ENCODE data around the gene ADAM12.

Gene ADAM12

GRCh38 chr10:126342680-126343079 lies 45.6 kb downstream of the ADAM12 start:
- H4K20me1 ChIP-seq (ENCODE audit: insufficient read depth, low read length): no peaks in the 10 kb centered on the region
- DNase-seq: no peak
- TF ChIP-seq EZH2 (optimal IDR thresholded peaks at IDR 0.05; ENCODE audit: low read depth, low read length) (no peak), CTCF (IDR thresholded peaks at IDR 0.05; ENCODE audit: low read length) (no peak)
- no peak overlapping the region for H3K4me2 ChIP-seq (ENCODE audit: low read depth, low read length)
- no peaks in the 10 kb centered on the region for H3K36me3 ChIP-seq (replicated peaks; ENCODE audit: insufficient read depth, low read length)
- H3K9ac ChIP-seq (ENCODE audit: low read length): no peak overlapping the region
- no peaks in the 10 kb centered on the region for H3K9me3 ChIP-seq (replicated peaks; ENCODE audit: insufficient read depth, low read length)
- no peaks in the 10 kb centered on the region for H3K27me3 ChIP-seq (replicated peaks; ENCODE audit: insufficient read depth, low read length)
- no peak overlapping the region for H3K27ac ChIP-seq (ENCODE audit: low read length)
- H3K4me1 ChIP-seq (ENCODE audit: low read length): no peaks in the 10 kb centered on the region
- H3K79me2 ChIP-seq (ENCODE audit: low read length): no peaks in the 10 kb centered on the region
- H3F3A ChIP-seq (ENCODE audit: insufficient read depth, low read length): no peaks in the 10 kb centered on the region
- no peaks in the 10 kb centered on the region for H3K9me2 ChIP-seq (replicated peaks; ENCODE audit: insufficient read depth, low read length)
- H2AFZ ChIP-seq (ENCODE audit: low read length): no peak overlapping the region
- H3K4me3 ChIP-seq (ENCODE audit: low read length): no peak overlapping the region

- H3K27me3 ChIP-seq (replicated peaks; ENCODE audit: insufficient read depth, low read length): no peaks in the 10 kb centered on the region
- no peaks in the 10 kb centered on the region for H3F3A ChIP-seq (ENCODE audit: insufficient read depth, low read length)
- H4K20me1 ChIP-seq (ENCODE audit: insufficient read depth, low read length): no peaks in the 10 kb centered on the region
- H3K9ac ChIP-seq (ENCODE audit: low read length): no peak overlapping the region
- no peaks in the 10 kb centered on the region for H3K79me2 ChIP-seq (ENCODE audit: low read length)
- no peaks in the 10 kb centered on the region for H3K4me1 ChIP-seq (ENCODE audit: low read length)
- H3K9me2 ChIP-seq (replicated peaks; ENCODE audit: insufficient read depth, low read length): no peaks in the 10 kb centered on the region
- TF ChIP-seq EZH2phosphoT487 (IDR thresholded peaks at IDR 0.05; ENCODE audit: low read length) (no peak), CTCF (IDR thresholded peaks at IDR 0.05; ENCODE audit: low read length) (no peak), EZH2 (optimal IDR thresholded peaks at IDR 0.05; ENCODE audit: low read depth, low read length) (no peak)
- H2AFZ ChIP-seq (ENCODE audit: low read length): no peak overlapping the region
- no peak for DNase-seq
- H3K4me2 ChIP-seq (ENCODE audit: low read depth, low read length): no peak overlapping the region
- H3K4me3 ChIP-seq (ENCODE audit: low read length): no peak overlapping the region
- no peaks in the 10 kb centered on the region for H3K9me3 ChIP-seq (replicated peaks; ENCODE audit: insufficient read depth, low read length)
- no peak overlapping the region for H3K27ac ChIP-seq (ENCODE audit: low read length)
- H3K36me3 ChIP-seq (replicated peaks; ENCODE audit: insufficient read depth, low read length): no peaks in the 10 kb centered on the region
Observed at GRCh38 chr10:126341491-126341890, 46.8 kb downstream of the ADAM12 start.

DNA sequence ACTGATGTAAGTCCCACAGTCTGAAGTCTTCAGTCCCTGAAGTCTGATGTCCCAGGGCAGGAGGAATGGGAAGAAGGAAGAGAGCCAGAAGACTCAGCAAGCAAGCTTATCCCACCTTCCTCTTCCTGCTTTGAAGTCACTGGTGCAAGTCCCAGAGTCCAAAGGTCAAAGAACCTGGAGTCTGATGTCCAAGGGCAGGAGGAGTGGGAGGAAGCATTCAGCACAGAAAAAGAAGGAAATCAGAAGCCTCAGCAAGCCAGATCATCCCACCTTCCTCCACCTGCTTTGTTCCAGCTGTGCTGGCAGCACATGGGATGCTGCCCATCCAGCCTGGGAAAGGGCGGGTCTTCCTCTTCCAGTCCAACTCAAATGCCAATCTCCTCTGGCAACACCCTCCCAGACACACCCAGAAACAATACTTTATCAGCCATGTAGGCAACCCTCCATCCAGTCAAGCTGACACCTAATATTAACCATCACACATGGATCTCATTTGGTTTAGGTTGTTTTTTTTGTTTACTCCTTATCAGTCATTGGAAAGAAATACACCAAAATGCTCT lies 50.9 kb downstream of the ADAM12 start:
- Histone ChIP-seq H3K36me3 (replicated peaks; ENCODE audit: insufficient read depth, low read length) (no peaks in the 10 kb centered on the region), H3K9me2 (replicated peaks; ENCODE audit: insufficient read depth, low read length) (no peaks in the 10 kb centered on the region), H3K9ac (ENCODE audit: low read length) (no peak overlapping the region), H3K4me2 (ENCODE audit: low read depth, low read length) (no peak overlapping the region), H4K20me1 (ENCODE audit: insufficient read depth, low read length) (no peaks in the 10 kb centered on the region), H3K9me3 (replicated peaks; ENCODE audit: insufficient read depth, low read length) (no peaks in the 10 kb centered on the region), H3K27ac (ENCODE audit: low read length) (no peak overlapping the region), H2AFZ (ENCODE audit: low read length) (no peak overlapping the region), H3K4me3 (ENCODE audit: low read length) (no peak overlapping the region), H3K4me1 (ENCODE audit: low read length) (no peaks in the 10 kb centered on the region), H3K79me2 (ENCODE audit: low read length) (no peaks in the 10 kb centered on the region), H3K27me3 (replicated peaks; ENCODE audit: insufficient read depth, low read length) (no peaks in the 10 kb centered on the region), H3F3A (ENCODE audit: insufficient read depth, low read length) (no peaks in the 10 kb centered on the region)
- TF ChIP-seq CTCF (IDR thresholded peaks at IDR 0.05; ENCODE audit: low read length) (no peak), EZH2 (optimal IDR thresholded peaks at IDR 0.05; ENCODE audit: low read depth, low read length) (no peak), EZH2phosphoT487 (IDR thresholded peaks at IDR 0.05; ENCODE audit: low read length) (no peak)
- no peak for DNase-seq
